ENCODE measurements around the gene TSPEAR. TPM values are rescaled to one million over a fixed set of nuclear protein-coding genes. Genes with fewer than 3 reads are reported as not detected.

The TSPEAR gene
- total RNA-seq: not detected in 2 replicates

DNA sequence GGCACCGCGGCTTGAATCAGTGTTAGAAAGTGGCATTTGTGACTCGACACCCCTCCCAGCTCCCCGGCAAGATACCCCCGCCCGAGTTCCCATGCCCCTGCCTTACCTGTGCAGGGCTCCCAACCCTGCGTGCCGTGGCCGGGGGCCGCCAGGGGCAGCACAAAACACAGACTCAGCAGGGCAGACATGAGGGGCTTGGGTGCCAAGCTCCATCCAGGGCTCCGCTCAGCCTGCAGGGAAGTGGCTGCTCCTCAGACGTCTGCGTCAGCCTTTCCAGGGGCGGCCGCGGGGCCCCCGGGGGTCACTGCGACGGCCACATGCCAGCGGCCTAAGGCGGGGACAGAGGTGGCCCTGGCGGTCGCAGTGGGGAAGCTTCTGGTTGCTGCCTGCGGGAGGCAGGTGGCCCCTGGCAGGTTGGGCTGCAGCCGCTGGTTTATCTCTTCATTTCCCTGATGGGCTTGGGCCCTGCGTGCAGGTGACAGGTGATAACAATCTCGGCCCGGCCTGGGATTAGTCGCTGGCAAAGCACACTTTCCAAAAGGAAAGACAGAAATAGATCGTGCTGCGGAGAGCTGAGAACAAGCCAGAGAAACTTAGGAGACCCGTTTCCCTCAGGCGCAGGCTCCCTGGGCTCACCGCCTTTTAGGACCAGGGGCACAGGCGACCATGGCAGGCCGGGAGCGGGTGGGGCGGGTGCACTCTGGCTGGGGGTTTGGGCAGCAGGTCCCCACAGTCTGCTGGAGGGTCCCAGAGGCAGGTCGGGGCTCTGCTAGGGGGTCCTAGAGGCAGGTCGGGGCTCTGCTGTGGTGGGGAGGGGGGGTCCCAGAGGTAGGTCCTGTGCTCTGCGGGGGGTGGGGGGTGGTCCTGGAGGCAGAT lies at the start of gene TSPEAR:
Gene TSPEAR, minus strand, starts transcription at position 246 of the 876 bp plus-strand sequence. Its CDS starts 58 bp downstream, at position 188.
- peaks cover 67% of the 10 kb centered on the region for H3K27me3 Mint-ChIP-seq (ENCODE audit: insufficient read depth)
- H3K36me3 Mint-ChIP-seq (ENCODE audit: low read depth): no peaks in the 10 kb centered on the region
- no peak within 1 kb of the TSS for H3K27ac Mint-ChIP-seq
- H3K4me1 Mint-ChIP-seq (ENCODE audit: low read depth): peaks cover 21% of the 10 kb centered on the region
- DNase-seq (ENCODE audit: low spot score): no peak
- H3K9me3 Mint-ChIP-seq: no peaks in the 10 kb centered on the region
- intact Hi-C loops (cut with micrococcal nuclease): loop anchor here (10.0 kb wide), 1 partner anchor 127 kb away; the partner anchor contains the start of gene KRTAP10-5
- no peak within 1 kb of the TSS for H3K4me3 Mint-ChIP-seq

DNA sequence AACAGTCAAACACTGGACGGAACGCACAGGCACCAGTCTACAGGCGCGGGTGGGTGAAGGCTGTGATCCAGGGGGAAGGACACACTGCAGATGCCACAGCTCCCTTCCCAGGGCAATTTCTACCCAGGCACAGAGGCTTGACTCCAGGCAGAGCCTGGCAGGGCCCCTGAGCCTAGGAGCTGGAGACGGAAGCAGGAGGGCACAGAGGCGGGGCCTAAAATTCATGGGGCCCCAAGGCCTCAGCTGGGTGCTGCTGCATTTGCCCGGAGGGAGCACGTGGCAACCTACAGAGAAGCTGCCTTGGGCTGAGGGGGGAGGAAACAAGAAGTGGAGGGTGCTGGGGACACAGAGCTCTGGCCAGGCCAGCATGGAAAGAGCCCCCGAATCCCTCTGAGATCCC lies 49.0 kb upstream of the TSPEAR start:
- H3K4me3 Mint-ChIP-seq: no peak overlapping the region
- no peaks in the 10 kb centered on the region for H3K36me3 Mint-ChIP-seq (ENCODE audit: low read depth)
- no peaks in the 10 kb centered on the region for H3K9me3 Mint-ChIP-seq
- H3K27ac Mint-ChIP-seq: no peak overlapping the region
- peaks cover 10% of the 10 kb centered on the region for H3K4me1 Mint-ChIP-seq (ENCODE audit: low read depth)
- intact Hi-C loops (cut with micrococcal nuclease): no loop called here
- no peak for DNase-seq (ENCODE audit: low spot score)
- H3K27me3 Mint-ChIP-seq (ENCODE audit: insufficient read depth): no peaks in the 10 kb centered on the region

DNA sequence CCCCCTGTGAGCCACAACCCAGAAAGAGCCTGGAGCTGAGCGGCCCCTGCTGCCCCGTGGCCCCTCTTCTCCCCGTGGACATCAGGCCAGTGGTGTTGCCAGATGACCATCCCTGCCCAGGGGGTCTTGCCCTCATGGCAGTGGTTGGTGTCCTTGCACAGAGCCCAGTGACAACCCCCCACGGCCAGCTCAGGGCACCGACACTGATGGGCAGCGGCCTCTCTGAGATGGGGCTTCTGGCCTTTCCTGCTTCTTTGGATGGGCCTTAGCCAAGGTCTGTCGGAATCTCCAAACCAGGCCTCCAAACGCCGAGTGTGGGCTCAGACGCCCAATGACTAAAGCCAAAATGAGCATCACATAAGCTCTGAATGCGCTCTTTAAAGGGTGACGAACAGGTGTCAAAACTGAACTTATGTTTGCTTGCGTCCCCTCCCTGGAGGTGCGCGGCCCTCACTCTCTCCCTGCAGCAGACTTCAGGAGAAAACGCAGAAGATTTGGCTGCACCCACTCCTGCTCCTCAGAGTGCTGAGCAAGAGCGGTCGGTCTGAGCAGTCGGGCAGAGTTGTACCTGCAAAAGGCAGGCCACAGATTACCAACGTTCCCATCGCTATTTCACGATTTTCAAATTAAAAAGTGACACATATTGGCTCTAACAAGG lies 48.4 kb upstream of the TSPEAR start:
- H3K4me3 Mint-ChIP-seq: no peak overlapping the region
- H3K4me1 Mint-ChIP-seq (ENCODE audit: low read depth): peaks cover 5% of the 10 kb centered on the region
- no peak overlapping the region for H3K27ac Mint-ChIP-seq
- H3K27me3 Mint-ChIP-seq (ENCODE audit: insufficient read depth): no peaks in the 10 kb centered on the region
- intact Hi-C loops (cut with micrococcal nuclease): no loop called here
- no peaks in the 10 kb centered on the region for H3K36me3 Mint-ChIP-seq (ENCODE audit: low read depth)
- H3K9me3 Mint-ChIP-seq: no peaks in the 10 kb centered on the region
- DNase-seq (ENCODE audit: low spot score): no peak

DNA sequence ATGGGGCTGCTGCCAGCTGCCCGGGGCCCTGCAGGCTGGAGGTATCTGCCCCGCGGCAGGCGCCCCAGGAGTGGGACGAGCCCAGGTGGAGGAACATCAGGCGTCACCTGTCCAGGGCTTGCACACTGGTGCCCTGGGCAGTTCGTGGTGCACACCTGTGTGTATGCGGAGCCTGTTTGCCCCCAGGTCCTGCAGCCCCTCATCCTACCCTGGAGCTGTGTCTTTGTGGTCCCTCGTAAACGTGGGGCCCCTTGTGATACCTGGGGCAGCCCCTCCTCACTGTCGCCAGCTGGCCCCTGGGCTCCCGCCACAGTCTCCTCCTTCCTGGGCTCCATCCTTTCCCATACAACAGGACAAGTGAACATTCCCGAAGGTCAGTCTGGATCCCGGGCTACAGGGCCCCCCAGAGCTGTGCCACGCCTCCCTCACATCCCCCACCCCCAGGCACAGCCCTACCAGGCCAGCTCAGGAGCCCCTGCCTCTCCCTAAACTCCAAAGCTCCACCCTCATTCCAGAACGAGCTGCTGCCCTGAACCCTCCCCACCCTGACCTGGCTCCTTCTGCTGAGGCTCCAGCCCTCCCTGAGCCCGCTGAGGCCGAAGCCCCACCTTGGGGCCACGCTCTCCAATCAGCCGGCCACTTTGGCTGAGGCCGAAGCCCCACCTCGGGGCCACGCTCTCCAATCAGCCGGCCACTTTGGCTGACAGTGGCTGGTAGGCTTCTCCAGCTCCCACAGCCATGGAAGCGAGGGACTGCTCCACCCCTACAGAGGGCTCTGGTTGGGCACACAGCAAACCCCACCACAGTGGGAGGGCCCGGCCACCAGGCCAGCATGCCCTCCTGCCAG lies 47.6 kb upstream of the TSPEAR start:
- Mint-ChIP-seq H3K27ac (no peak overlapping the region), H3K4me3 (no peak overlapping the region), H3K27me3 (ENCODE audit: insufficient read depth) (no peaks in the 10 kb centered on the region), H3K36me3 (ENCODE audit: low read depth) (no peaks in the 10 kb centered on the region), H3K9me3 (no peaks in the 10 kb centered on the region), H3K4me1 (ENCODE audit: low read depth) (peaks cover 5% of the 10 kb centered on the region)
- intact Hi-C loops (cut with micrococcal nuclease): no loop called here
- no peak for DNase-seq (ENCODE audit: low spot score)

DNA sequence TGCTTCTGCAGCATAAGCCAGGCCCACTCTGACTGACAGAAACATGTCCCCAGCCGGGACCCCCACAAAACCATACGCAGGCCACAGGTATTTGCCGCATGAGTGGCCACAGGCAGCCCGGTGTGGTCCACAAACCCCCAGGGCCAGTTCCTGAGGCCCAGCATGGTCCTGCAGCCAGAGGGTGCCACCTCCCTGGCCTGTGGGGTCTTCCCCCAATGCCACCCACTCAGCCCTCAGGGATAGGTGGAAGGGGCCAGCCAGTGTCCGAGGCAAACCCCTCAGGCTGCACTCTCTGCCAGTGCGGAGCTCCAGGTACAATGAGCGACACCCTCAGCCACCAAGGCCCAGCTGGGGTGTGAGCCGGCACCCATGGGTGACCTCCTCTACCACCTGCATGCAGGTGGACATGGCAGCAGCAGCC lies 46.8 kb upstream of the TSPEAR start:
- no peak overlapping the region for H3K4me3 Mint-ChIP-seq

DNA sequence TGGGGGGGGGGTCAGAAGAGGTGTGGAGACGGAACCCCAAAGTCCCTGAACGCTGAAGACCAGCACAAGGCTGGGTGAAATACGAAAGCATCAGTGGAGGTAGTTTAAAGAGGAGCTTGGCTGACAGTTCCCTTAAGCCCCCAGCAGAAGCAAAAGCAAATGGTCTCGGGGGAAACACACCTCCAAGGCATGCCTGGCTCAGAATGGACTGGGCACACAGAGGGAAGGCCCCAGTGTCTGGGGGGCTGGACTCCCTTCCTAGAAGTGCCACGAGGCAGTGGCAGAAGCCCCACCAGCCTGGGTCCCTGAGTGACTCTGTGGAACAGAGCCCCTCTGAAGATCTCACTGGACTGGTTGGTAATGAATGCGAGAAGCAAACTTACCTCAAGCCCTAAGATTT lies 46.4 kb upstream of the TSPEAR start:
- H3K4me1 Mint-ChIP-seq (ENCODE audit: low read depth): peaks cover 5% of the 10 kb centered on the region
- H3K27ac Mint-ChIP-seq: no peak overlapping the region
- H3K4me3 Mint-ChIP-seq: no peak overlapping the region
- no peaks in the 10 kb centered on the region for H3K9me3 Mint-ChIP-seq
- DNase-seq (ENCODE audit: low spot score): no peak
- H3K36me3 Mint-ChIP-seq (ENCODE audit: low read depth): no peaks in the 10 kb centered on the region
- intact Hi-C loops (cut with micrococcal nuclease): no loop called here
- no peaks in the 10 kb centered on the region for H3K27me3 Mint-ChIP-seq (ENCODE audit: insufficient read depth)

More for the DNA sequence above, 46.8 kb upstream of the TSPEAR start:
- H3K4me1 Mint-ChIP-seq (ENCODE audit: low read depth): peaks cover 5% of the 10 kb centered on the region
- H3K27me3 Mint-ChIP-seq (ENCODE audit: insufficient read depth): no peaks in the 10 kb centered on the region
- H3K9me3 Mint-ChIP-seq: no peaks in the 10 kb centered on the region
- intact Hi-C loops (cut with micrococcal nuclease): no loop called here
- no peaks in the 10 kb centered on the region for H3K36me3 Mint-ChIP-seq (ENCODE audit: low read depth)
- H3K27ac Mint-ChIP-seq: no peak overlapping the region
- DNase-seq (ENCODE audit: low spot score): no peak

DNA sequence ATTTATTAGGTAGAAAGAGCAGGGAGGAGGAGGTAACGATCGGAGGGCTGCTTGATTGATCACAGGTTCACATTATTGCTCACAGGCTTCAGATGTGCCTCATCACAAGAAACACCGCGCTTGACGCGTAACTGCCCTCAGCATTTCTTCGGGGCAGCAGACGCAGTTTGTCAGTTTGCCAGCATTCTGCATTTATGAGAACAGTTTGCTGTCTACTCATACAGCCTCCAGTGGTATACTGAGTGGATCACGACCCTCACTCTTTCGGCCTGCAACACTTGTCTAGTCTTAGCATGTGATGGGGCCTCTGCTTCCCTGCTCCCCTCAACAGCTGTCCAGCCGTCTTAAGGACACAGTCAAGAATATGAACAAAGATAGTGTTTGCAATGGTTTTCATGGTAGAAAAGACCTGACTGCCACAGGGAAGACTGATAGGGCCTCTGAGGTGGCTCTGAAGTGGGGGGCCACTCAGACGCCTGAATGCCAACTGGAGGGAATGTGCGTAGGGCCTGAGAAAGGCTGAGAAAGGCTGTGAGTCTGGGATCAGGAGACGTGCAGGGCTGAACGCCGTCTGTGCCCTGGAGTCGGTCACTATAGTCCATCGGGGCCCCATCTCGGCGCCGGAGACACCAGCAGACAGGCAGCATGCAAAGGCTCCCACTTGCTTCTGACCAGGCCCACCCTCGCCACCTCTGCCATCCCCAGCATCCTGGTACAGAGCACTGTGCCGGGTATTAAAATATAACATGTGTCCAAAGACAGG lies 45.2 kb upstream of the TSPEAR start:
- H3K4me1 Mint-ChIP-seq (ENCODE audit: low read depth): peaks cover 4% of the 10 kb centered on the region
- H3K27ac Mint-ChIP-seq: no peak overlapping the region
- no peaks in the 10 kb centered on the region for H3K27me3 Mint-ChIP-seq (ENCODE audit: insufficient read depth)
- H3K36me3 Mint-ChIP-seq (ENCODE audit: low read depth): no peaks in the 10 kb centered on the region
- intact Hi-C loops (cut with micrococcal nuclease): no loop called here
- H3K9me3 Mint-ChIP-seq: no peaks in the 10 kb centered on the region
- no peak overlapping the region for H3K4me3 Mint-ChIP-seq
- DNase-seq (ENCODE audit: low spot score): no peak

DNA sequence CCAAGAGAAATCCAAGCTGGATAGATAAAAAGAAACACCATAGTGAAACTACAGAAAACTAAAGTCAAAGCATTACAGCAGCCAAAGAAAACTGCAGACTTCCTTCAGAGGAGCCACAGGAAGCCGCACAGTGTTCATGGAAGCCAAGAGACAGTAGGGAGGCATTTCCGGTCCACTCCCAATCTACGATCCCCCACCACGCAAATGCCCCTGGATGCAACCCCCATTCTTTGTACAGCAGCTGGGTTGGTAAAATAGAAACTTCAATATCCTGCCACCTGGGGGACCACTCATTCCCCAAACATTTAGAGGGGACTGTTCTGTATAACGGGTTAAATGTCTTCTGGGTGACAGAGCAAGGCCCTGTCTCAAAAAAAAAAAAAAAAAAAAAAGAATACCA lies 43.9 kb upstream of the TSPEAR start:
- intact Hi-C loops (cut with micrococcal nuclease): loop anchor here (1.0 kb wide), 1 partner anchor 38 kb away; no protein-coding TSS in a partner anchor
- no peak for DNase-seq (ENCODE audit: low spot score)
- Mint-ChIP-seq H3K27ac (no peak overlapping the region), H3K4me3 (no peak overlapping the region), H3K9me3 (no peaks in the 10 kb centered on the region), H3K27me3 (ENCODE audit: insufficient read depth) (peaks cover 4% of the 10 kb centered on the region), H3K4me1 (ENCODE audit: low read depth) (no peaks in the 10 kb centered on the region), H3K36me3 (ENCODE audit: low read depth) (no peaks in the 10 kb centered on the region)

DNA sequence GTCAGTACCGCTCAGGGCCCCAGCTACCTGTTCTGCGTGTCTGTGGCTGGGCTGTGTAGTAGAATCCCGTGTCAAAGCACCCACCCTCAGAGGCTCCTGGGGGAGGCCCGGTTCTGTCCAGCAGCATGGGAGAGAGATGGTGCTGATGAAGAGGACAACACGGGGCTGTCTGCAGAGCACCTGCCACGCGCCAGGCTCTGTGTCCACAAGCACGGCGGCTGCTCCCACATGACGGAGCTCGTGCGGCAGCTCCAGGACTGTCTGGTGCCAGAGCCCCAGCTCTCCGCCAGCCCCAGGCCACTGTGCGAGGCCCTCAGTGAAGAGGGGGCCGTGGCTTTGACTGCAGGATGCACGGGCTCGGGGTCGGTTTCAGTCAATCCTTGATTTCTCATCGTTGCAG lies 42.0 kb upstream of the TSPEAR start:
- no peaks in the 10 kb centered on the region for H3K9me3 Mint-ChIP-seq
- no peaks in the 10 kb centered on the region for H3K36me3 Mint-ChIP-seq (ENCODE audit: low read depth)
- intact Hi-C loops (cut with micrococcal nuclease): no loop called here
- H3K27me3 Mint-ChIP-seq (ENCODE audit: insufficient read depth): peaks cover 4% of the 10 kb centered on the region
- no peaks in the 10 kb centered on the region for H3K4me1 Mint-ChIP-seq (ENCODE audit: low read depth)
- no peak for DNase-seq (ENCODE audit: low spot score)
- H3K4me3 Mint-ChIP-seq: no peak overlapping the region
- no peak overlapping the region for H3K27ac Mint-ChIP-seq

DNA sequence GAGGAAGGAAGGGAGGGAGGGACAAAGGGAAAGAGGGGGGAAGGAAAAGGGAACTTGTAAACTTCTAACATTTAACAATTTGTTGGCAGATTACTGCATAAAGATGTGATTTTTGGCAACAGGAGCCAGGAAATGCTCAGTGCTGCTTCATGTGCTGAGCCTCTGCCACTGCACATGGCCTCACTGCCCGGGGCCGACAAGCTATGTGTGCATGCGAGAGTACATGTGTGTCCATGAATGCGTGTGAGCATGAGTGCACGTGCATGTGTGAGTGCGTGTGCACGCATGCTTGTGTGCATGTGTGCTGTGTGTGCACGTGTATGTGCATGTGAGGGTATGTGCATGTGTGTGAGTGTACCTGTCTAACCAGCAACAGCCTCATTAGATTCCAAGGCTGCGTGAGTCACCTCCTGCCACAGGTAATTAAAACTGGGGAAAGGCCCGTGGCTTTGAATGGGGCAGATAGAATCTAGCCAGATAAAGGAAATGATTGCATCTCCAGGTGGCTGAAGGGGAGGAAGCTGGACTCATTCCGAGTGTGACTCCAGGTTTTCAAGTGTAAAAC lies 41.4 kb upstream of the TSPEAR start:
- intact Hi-C loops (cut with micrococcal nuclease): no loop called here
- no peaks in the 10 kb centered on the region for H3K9me3 Mint-ChIP-seq
- no peak overlapping the region for H3K27ac Mint-ChIP-seq

DNA sequence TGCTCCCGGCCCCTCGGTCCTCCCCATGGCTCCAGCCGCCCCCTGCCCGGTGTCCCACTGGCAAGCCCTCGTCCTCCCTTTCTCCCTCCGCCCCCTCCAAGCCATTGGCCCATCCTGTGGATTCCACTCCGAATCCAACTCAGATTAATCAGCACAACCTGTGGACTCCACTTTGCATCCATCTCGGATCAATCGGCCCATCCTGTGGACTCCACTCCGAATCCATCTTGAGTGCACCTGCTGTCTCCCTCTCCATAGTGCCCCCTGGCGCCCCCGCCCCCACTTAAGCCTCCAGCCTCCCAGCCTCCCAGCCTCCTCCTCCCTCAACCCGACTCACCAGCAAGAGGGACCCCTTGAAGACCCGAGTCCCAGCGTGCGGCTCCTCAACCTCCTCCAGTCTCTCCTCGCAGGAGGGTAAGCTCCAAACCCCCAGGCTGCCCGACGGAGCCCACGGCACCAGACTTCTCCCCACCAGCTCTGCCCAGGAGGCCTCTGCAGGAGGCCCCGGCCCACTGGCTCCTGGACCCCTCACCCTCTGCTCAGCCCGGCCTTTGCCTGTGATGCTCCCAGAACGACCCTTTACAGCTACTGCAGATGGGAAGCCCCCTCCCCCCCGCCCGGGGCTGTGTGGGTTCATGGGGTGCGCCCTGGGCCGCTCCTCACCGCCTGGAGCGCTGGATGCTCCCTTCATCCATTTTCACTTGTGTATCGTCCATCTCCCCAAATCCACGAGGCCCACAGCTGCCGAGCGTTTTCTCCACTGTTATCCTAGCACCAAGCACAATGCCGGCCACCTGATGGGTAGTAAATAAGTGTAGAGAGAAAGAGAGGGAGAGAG lies 40.6 kb upstream of the TSPEAR start:
- no peak overlapping the region for H3K27ac Mint-ChIP-seq
- DNase-seq (ENCODE audit: low spot score): no peak
- no peaks in the 10 kb centered on the region for H3K9me3 Mint-ChIP-seq
- no peak overlapping the region for H3K4me3 Mint-ChIP-seq
- intact Hi-C loops (cut with micrococcal nuclease): no loop called here
- peaks cover 9% of the 10 kb centered on the region for H3K27me3 Mint-ChIP-seq (ENCODE audit: insufficient read depth)
- no peaks in the 10 kb centered on the region for H3K4me1 Mint-ChIP-seq (ENCODE audit: low read depth)
- H3K36me3 Mint-ChIP-seq (ENCODE audit: low read depth): no peaks in the 10 kb centered on the region

More for the DNA sequence above, 41.4 kb upstream of the TSPEAR start:
- H3K4me1 Mint-ChIP-seq (ENCODE audit: low read depth): no peaks in the 10 kb centered on the region
- H3K27me3 Mint-ChIP-seq (ENCODE audit: insufficient read depth): peaks cover 9% of the 10 kb centered on the region
- no peak overlapping the region for H3K4me3 Mint-ChIP-seq
- DNase-seq (ENCODE audit: low spot score): no peak
- no peaks in the 10 kb centered on the region for H3K36me3 Mint-ChIP-seq (ENCODE audit: low read depth)
